Neural cell (in vitro differentiated cells): ENCODE data around the gene RALA. TPM values are rescaled to one million over a fixed set of nuclear protein-coding genes. Genes with fewer than 3 reads are reported as not detected.

Source experiments
- H2AFZ ChIP-seq: fragments of 200-600, 300-800 bp; sonication (generic), shearing (Covaris generic); 2 replicates; pipeline ENCODE4 v1.6.0; 2014; ENCODE audit warnings: low read depth, mild to moderate bottlenecking, antibody characterized with exemption, low read length, moderate library complexity
- H3F3A ChIP-seq: fragments of 200-600 bp; shearing (Covaris generic); 2 replicates; pipeline ENCODE4 v1.6.1; 2016; ENCODE audit warnings: mild to moderate bottlenecking, moderate library complexity, mixed read lengths, antibody characterized with exemption, low read length; ENCODE audit not compliant: insufficient read depth, poor library complexity, severe bottlenecking
- H3K27ac ChIP-seq: fragments of 200-600, 300-800 bp; sonication (generic), shearing (Covaris generic); 2 replicates; pipeline ENCODE4 v1.5.1; 2014; ENCODE audit warnings: mild to moderate bottlenecking, low read length, moderate library complexity
- H3K27me3 ChIP-seq: fragments of 300-800, 200-600 bp; sonication (generic), shearing (Covaris generic); 2 replicates; pipeline ENCODE4 v1.6.0; 2014; ENCODE audit warnings: mild to moderate bottlenecking, low read depth, low read length, moderate library complexity; ENCODE audit not compliant: insufficient read depth
- H3K36me3 ChIP-seq: fragments of 300-800, 200-600 bp; sonication (generic), shearing (Covaris generic); 2 replicates; pipeline ENCODE4 v1.5.1; 2014; ENCODE audit warnings: mild to moderate bottlenecking, antibody characterized with exemption, low read length, moderate library complexity; ENCODE audit not compliant: insufficient read depth
- H3K4me2 ChIP-seq: fragments of 300-800, 200-600 bp; sonication (generic), shearing (Covaris generic); 2 replicates; pipeline ENCODE4 v1.6.0; 2014; ENCODE audit warnings: mild to moderate bottlenecking, low read length
- H3K4me3 ChIP-seq: fragments of 300-800, 200-600 bp; sonication (generic), shearing (Covaris generic); 2 replicates; pipeline ENCODE4 v1.5.1; 2014; ENCODE audit warnings: mild to moderate bottlenecking, low read length, moderate library complexity
- H3K79me2 ChIP-seq: fragments of 200-600 bp; shearing (Covaris generic); replicated peaks from 2 replicates; pipeline ENCODE4 v1.6.0; 2014; ENCODE audit warnings: mild to moderate bottlenecking, low read length, moderate library complexity; ENCODE audit not compliant: insufficient read depth
- H3K9ac ChIP-seq: fragments of 300-800, 200-600 bp; sonication (generic), shearing (Covaris generic); 2 replicates; pipeline ENCODE4 v1.6.1; 2016; ENCODE audit warnings: mild to moderate bottlenecking, low read length, mixed read lengths
- H3K9me2 ChIP-seq: fragments of 200-600 bp; shearing (Covaris generic); 2 replicates; pipeline ENCODE4 v1.6.1; 2016; ENCODE audit warnings: mild to moderate bottlenecking, low read length, mixed read lengths; ENCODE audit not compliant: insufficient read depth
- H3K9me3 ChIP-seq: fragments of 200-600, 300-800 bp; sonication (generic), shearing (Covaris generic); 2 replicates; pipeline ENCODE4 v1.6.1; 2016; ENCODE audit warnings: mild to moderate bottlenecking, mixed run types, low read length, moderate library complexity, mixed read lengths
- H4K20me1 ChIP-seq: fragments of 200-600 bp; shearing (Covaris generic); 2 replicates; pipeline ENCODE4 v1.6.1; 2016; ENCODE audit warnings: mild to moderate bottlenecking, mixed run types; ENCODE audit not compliant: insufficient read depth
- EP300 ChIP-seq: fragments of 450-650 bp; conservative IDR thresholded peaks from 2 replicates; pipeline ENCODE4 v1.6.1; 2014; ENCODE audit warnings: antibody characterized with exemption, mild to moderate bottlenecking, moderate library complexity; ENCODE audit not compliant: poor library complexity, severe bottlenecking
- EZH2 ChIP-seq: fragments of 200-600, 300-800 bp; shearing (Covaris generic), sonication (generic); IDR thresholded peaks from 2 replicates; pipeline ENCODE4 v1.6.1; 2014; ENCODE audit warnings: antibody characterized with exemption, low read length, borderline replicate concordance, mild to moderate bottlenecking; ENCODE audit not compliant: insufficient read depth, poor library complexity, severe bottlenecking
- MXI1 ChIP-seq: fragments of 450-650 bp; conservative IDR thresholded peaks from 2 replicates; pipeline ENCODE4 v1.6.1; 2014; ENCODE audit warnings: antibody characterized with exemption, mild to moderate bottlenecking; ENCODE audit not compliant: poor library complexity, severe bottlenecking
- POLR2AphosphoS5 ChIP-seq: IDR thresholded peaks from 2 replicates; pipeline ENCODE4 v1.6.1; 2012
- RAD21 ChIP-seq: fragments of 450-650 bp; conservative IDR thresholded peaks from 2 replicates; pipeline ENCODE4 v1.6.1; 2014; ENCODE audit warnings: antibody characterized with exemption, mild to moderate bottlenecking, moderate library complexity
- SMC3 ChIP-seq: fragments of 450-650 bp; conservative IDR thresholded peaks from 2 replicates; pipeline ENCODE4 v1.6.1; 2014; ENCODE audit warnings: antibody characterized with exemption, mild to moderate bottlenecking, moderate library complexity; ENCODE audit not compliant: poor library complexity
- TAF1 ChIP-seq: IDR thresholded peaks from 2 replicates; pipeline ENCODE4 v1.6.1; 2012; ENCODE audit warnings: low read depth
- polyA plus RNA-seq: library from polyadenylated mRNA; depleted of rRNA; stranded (reverse); fragments of >200 nt; gene quantifications from 2 replicates; pipeline ENCODE4 v1.2.3, GENCODE V29; 2014
- TF ChIP-seq, protein P1 (sequence below): IDR thresholded peaks from 2 replicates; pipeline ENCODE4 v1.6.1; 2012; ENCODE audit warnings: borderline replicate concordance
- TF ChIP-seq, protein P2 (sequence below): fragments of 450-650 bp; IDR thresholded peaks from 2 replicates; pipeline ENCODE4 v1.5.1; 2014; ENCODE audit warnings: antibody characterized with exemption, mild to moderate bottlenecking, moderate library complexity; ENCODE audit not compliant: poor library complexity, severe bottlenecking

RALA gene
- polyA plus RNA-seq, 1 donor from 2014 or later = 36.2 TPM

DNA sequence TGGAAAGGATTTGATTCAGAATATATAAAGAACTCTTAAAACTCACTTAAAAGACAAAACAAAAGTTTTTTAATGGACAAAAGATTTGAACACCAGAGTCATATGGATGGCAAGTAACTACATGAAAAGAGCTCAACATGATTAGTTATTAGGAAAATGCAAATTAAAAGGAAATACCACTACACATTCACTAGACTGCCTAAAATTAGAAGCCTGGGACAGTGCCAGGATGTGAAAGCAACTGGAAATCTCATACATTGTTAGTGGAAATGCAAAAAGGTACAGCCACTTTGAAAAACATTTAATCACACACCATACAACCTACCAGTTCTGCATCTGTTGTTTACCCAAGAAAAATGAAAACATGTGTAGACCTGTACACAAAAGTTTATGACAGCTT, 48.8 kb downstream of the RALA start:
- H3K36me3 ChIP-seq = no peaks in the 10 kb centered on the region
- no peak overlapping the region for H3K9ac ChIP-seq
- H3K4me2 ChIP-seq = no peak overlapping the region
- no peaks in the 10 kb centered on the region for H3F3A ChIP-seq
- H3K9me3 ChIP-seq = no peaks in the 10 kb centered on the region
- no peak overlapping the region for H3K27ac ChIP-seq
- H3K4me3 ChIP-seq = no peak overlapping the region
- H3K79me2 ChIP-seq = peaks cover 7% of the 10 kb centered on the region
- H3K27me3 ChIP-seq = no peaks in the 10 kb centered on the region
- no peaks in the 10 kb centered on the region for H3K9me2 ChIP-seq
- no peaks in the 10 kb centered on the region for H4K20me1 ChIP-seq
- no peak overlapping the region for H2AFZ ChIP-seq
- no peak for TF ChIP-seq TAF1
- TF ChIP-seq EZH2 = no peak
- TF ChIP-seq SMC3 = no peak
- TF ChIP-seq MXI1 = no peak
- no peak for TF ChIP-seq RAD21
- no peak for TF ChIP-seq EP300
- TF ChIP-seq, protein P1, sequence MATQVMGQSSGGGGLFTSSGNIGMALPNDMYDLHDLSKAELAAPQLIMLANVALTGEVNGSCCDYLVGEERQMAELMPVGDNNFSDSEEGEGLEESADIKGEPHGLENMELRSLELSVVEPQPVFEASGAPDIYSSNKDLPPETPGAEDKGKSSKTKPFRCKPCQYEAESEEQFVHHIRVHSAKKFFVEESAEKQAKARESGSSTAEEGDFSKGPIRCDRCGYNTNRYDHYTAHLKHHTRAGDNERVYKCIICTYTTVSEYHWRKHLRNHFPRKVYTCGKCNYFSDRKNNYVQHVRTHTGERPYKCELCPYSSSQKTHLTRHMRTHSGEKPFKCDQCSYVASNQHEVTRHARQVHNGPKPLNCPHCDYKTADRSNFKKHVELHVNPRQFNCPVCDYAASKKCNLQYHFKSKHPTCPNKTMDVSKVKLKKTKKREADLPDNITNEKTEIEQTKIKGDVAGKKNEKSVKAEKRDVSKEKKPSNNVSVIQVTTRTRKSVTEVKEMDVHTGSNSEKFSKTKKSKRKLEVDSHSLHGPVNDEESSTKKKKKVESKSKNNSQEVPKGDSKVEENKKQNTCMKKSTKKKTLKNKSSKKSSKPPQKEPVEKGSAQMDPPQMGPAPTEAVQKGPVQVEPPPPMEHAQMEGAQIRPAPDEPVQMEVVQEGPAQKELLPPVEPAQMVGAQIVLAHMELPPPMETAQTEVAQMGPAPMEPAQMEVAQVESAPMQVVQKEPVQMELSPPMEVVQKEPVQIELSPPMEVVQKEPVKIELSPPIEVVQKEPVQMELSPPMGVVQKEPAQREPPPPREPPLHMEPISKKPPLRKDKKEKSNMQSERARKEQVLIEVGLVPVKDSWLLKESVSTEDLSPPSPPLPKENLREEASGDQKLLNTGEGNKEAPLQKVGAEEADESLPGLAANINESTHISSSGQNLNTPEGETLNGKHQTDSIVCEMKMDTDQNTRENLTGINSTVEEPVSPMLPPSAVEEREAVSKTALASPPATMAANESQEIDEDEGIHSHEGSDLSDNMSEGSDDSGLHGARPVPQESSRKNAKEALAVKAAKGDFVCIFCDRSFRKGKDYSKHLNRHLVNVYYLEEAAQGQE = no peak
- no peak for TF ChIP-seq POLR2AphosphoS5
- TF ChIP-seq, protein P2, sequence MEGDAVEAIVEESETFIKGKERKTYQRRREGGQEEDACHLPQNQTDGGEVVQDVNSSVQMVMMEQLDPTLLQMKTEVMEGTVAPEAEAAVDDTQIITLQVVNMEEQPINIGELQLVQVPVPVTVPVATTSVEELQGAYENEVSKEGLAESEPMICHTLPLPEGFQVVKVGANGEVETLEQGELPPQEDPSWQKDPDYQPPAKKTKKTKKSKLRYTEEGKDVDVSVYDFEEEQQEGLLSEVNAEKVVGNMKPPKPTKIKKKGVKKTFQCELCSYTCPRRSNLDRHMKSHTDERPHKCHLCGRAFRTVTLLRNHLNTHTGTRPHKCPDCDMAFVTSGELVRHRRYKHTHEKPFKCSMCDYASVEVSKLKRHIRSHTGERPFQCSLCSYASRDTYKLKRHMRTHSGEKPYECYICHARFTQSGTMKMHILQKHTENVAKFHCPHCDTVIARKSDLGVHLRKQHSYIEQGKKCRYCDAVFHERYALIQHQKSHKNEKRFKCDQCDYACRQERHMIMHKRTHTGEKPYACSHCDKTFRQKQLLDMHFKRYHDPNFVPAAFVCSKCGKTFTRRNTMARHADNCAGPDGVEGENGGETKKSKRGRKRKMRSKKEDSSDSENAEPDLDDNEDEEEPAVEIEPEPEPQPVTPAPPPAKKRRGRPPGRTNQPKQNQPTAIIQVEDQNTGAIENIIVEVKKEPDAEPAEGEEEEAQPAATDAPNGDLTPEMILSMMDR = no peak

DNA sequence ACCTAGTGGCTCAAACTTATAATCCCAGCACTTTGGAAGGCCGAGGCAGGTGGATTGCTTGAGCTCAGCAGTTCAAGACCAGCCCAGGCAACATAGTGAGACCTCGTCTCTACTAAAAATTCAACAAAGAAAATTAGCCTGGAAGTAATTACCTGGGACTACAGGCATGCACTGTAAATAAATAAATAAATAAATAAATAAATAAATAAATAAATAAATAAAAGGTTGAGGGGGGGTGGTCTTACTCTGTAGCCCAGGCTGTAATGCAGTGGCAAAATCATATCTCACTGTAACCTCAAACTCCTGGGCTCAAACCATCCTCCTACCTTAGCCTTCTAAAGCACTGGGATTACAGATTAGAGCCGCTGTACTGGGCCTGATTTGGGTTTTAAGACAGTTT, 50.5 kb downstream of the RALA start:
- Histone ChIP-seq H3K9me2 (no peaks in the 10 kb centered on the region), H3K4me2 (no peak overlapping the region), H3K27me3 (no peaks in the 10 kb centered on the region), H3K36me3 (no peaks in the 10 kb centered on the region), H3F3A (no peaks in the 10 kb centered on the region), H3K4me3 (no peak overlapping the region), H3K9ac (no peak overlapping the region), H4K20me1 (no peaks in the 10 kb centered on the region), H3K79me2 (peaks cover 7% of the 10 kb centered on the region), H3K27ac (no peak overlapping the region), H3K9me3 (no peaks in the 10 kb centered on the region), H2AFZ (no peak overlapping the region)
- TF ChIP-seq SMC3 (no peak), RAD21 (no peak), EP300 (no peak), TAF1 (no peak), MXI1 (no peak), POLR2AphosphoS5 (no peak), EZH2 (no peak)
- TF ChIP-seq, protein P1 = no peak
- TF ChIP-seq, protein P2 = no peak
